Activated CD4-positive, alpha-beta T cell treated with anti-CD3 and anti-CD28 coated beads, Interleukin-2, Interleukin-6, amounts not matched to agents 100 ng/mL and 50 ng/mL, durations not matched to agents 16 hours and 8 hours (primary cell): Measurements from ENCODE around the gene PRSS1.
"Not testable (repeated sequence)": the region's sequence is repeated elsewhere in the genome, so short reads cannot be mapped to it uniquely, and the experiment has no call there.

Source experiments
- DNase-seq: peaks from one replicate; pipeline ENCODE4 v3.0.0-alpha.2; 2020

Gene PRSS1

DNA sequence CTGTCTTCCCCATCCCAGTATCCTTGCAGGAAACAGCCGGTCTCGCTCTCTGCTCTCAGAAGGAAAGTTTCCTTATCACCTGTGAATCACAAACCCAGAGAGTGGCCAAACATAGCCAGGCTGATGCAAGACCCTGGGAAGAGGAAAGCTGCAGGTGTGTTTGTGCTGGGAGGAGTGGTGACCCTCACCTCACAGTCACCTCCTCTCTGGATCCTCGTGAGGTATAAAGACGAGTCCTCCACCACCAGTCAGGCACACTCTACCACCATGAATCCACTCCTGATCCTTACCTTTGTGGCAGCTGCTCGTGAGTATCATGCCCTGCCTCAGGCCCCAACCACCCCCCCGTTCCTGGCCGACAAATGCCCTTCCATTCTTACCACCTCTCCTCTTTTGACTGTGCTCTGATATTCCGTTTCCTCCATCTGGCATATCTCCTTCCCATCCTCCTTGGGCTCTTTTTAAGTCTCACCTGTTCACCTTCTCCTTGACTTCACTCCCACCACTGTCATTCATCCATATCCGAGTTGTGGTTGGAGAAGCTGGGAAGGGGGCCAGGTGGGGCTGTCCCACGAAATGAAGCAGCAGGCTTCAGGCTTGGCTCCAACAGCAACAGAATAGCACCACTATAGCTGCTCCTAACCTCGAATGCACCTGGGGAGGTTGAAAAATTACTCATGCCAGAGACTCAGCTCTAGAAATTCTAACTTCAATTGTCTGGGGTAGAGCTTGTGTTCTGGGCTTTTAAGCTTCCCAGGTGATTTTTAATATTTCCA, at the start of gene PRSS1:
Gene PRSS1 (plus strand): TSS at position 255 of the 776 bp plus-strand sequence. CDS start 13 bp downstream, at position 268.
- no peak for DNase-seq

DNA sequence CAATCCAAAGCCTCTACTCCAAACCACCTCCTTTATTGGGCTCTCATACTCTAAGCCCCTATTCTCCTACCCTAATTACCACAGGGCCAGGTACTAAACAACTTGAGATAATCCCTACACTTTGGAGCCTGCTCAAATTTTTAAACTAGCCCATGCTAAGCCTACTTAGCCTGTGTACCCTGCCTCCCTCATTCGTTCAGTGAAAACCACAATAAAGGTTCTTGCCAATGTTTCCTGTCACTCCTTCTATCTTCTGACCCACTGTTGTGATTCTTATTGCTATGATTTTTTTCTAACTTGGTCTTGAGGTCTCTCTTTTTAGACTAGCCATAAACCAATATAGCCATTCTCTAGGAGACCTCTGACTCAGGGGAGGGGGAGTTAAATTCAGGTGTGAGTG, 48.3 kb upstream of the PRSS1 start:
- DNase-seq = not testable (repeated sequence)

DNA sequence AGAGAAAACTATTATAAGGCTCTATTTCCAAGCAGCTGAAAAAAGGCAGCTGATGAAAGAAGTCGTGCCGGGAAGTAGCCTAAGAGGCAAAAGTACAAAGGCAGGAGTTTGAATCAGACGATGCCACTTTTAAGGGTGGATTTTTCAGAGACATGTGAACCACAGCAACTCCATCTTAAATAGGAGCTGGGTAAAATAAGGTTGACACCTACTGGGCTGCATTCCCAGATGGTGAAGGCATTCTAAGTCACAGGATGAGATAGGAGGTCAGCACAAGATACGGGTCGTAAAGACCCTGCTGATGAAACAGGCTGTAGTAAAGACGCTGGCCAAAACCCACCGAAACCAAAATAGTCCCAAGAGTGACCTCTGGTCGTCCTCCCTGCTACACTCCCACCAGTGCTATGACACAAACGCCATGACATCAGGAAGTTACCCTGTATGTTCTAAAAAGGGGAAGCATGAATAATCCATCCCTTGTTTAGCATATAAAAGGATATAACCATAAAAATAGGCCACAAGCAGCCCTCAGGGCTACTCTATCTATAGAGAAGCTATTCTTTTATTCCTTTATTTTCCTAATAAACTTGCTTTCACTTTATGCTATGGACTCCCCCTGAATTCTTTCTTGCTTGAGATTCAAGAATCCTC, 45.5 kb upstream of the PRSS1 start:
- DNase-seq = no peak

DNA sequence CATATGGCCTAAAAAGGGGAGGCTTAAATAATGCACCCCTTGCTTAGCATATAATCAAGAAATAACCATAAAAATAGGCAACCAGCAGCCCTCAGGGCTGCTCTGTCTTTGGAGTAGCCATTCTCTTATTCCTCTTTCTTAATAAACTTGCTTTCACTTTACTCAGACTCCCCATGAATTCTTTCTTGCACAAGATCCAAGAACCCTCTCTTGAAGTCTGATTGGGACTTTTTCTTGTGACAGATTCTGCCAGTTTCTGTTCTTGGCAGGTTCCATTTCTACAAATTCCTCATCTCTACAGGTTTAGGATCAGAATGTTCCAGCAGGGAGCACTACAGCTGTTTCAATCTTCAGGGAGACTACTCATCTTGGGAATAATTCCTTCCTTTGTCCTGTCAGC, 40.5 kb upstream of the PRSS1 start:
- DNase-seq = not testable (repeated sequence)

DNA sequence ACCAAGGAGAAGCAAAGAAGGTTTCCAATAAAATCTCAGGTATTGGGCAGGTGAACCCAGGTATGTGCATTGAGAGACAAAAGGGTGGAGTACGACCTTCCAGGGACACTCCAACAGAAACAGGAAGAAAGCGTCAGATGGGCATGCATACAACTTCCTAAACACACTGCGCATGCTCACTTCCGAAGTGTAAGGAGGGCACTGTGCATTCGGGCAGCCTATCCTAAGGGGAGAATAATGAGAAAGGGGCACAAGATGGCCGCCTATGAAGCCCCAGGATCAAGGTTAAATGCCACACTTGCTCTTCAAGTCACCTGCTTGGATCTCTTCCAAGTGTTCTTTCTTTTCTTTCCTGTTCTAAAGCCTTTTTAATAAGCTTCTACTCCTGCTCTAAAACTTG, 39.4 kb upstream of the PRSS1 start:
- no peak for DNase-seq

DNA sequence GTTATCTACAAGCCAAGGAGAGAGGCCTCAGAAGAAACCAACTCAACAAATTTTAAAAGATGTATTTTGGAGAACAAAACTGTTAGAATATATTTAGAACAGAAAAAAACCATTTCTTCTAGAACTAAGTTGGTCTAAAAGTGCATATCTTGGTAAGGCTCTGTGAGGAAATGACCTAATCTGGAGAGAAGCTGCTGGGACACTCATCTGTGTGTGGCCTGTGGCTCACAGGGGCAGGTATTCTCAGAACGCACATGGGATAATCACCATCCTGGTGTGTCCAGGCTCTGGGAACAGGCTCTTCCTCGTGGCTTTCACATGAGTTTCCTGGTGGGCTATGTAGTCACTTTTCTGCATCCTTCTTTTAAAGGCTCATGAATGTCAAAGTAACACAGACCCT, 38.1 kb upstream of the PRSS1 start:
- no peak for DNase-seq

DNA sequence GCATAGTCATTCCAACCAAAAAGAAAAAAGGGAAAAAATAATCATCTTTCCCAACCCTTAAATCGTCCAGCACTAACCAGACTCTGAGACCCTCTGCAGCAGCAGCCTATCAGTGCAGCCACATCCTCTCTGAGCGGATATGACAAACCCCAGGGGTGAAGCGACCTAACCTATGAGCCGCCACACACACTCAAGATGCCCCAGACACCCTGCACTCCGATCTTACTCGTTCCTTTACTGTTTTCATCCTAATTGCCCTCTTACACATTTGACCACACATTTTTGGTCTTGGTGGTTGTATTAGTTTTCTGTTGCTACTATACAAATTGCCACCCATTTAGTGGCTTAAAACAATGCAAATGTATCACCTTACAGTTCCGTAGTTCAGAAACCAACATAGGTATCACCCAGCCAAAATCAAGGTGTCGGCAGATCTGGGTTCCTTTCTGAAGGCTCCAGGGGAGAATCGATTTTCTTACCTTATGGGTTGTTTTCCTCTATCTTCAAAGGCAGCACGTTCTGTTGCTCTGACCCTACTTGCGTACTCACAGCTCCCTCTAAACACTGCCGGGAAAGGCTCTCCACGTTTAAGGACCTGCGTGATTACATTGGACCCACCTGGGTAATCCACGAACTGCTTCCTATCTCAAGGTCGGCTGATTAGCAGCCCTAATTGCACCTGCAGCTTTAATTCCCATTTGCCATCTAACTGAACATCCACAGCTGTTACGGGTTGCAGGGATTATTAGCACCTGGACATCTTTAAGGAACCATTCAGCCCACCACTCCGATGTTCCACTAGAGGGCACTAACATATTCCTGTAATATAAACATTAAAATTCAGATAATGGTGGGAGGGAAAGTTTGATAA, 37.3 kb upstream of the PRSS1 start:
- DNase-seq = peak; percentile 50

DNA sequence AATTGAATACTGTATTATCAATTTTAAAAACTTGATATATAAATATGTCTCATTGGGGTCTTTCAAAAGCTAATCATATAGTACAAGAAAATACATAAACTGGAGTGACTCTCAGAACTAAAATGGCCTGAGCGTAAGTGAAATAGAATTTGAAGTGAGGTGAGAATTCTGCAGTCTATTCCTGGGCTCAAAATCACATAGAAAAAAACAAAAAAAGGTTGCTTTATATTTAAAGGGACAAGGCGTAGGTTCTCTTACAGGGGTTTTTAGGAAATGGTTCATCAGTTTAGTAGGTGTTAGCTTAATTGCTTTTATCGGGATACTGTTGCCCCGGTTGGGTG, 36.7 kb upstream of the PRSS1 start:
- DNase-seq = no peak

DNA sequence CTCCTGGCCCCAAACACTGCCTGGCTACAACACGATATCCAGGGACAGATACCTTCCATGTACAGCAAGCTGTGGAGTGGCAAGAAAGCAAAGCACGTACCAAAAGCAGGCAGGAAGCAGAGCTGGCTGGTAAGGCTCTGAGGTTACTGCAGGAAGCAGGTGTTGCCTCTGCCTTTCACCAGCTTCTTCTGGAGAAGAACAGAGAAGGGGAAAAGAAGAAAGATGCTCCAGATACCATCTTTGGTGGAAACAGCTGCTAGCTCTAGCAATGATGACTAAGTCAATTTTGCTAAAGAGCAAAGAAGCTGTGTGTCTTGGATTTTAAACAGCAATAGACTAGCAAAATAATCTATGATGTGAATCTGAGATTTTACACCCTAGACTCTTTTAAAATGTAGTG, 34.9 kb upstream of the PRSS1 start:
- DNase-seq = peak; percentile 46

DNA sequence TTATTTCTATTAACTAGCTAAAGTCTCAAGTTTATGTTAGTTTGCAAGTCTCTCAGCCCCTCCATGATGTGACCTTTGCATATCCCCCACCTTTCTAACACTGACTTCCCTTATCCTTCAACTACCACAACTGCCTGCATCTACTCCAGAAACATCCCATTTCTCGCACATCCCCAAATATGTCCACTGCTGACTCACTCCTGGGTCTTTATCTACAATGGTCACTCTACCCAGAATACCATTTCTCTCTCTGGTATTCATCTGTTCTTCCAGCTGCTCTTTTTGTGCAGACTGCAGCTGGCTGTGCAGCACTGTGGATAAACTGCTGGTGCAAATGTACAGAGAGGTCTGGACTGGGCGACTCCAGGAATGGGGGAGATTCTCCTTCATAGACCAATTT, 32.7 kb upstream of the PRSS1 start:
- DNase-seq = no peak

DNA sequence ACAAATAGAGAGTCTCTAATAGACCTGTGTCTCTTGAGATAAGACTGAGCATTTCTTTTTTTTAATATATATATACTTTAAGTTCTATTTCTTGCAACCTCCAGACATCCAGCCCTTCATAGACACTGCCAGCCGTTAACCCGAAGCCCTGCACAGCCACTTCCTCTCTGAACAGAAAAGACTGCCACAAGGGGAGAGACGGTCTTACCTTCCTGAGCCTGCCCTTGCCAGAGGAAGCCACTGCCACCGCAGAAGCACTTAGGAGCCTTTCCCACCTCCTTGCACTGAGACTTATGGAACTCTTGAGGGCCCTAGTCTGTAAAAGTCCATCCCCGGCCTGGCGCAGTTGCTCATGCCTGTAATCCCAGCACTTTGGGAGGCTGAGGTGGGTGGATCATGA, 31.8 kb upstream of the PRSS1 start:
- peak; percentile 31 for DNase-seq

DNA sequence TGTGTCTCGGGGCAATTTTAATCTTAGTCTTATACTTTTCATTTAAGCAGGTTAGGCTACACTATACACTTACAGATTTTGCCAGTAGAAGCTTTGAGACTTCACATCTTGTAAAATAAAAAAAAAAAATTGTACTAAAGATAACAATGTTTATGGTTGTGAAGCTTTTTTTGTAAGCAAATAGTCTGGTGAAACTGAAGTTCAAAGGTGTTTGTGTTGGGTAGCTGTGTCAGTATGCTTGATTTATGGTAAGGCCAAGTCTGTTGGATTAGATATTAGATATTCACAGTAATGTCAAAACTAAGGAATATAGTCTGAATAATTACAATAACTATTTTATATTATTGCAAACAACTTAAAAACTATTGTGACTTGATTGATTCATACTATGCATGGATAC, 31.0 kb upstream of the PRSS1 start:
- no peak for DNase-seq

DNA sequence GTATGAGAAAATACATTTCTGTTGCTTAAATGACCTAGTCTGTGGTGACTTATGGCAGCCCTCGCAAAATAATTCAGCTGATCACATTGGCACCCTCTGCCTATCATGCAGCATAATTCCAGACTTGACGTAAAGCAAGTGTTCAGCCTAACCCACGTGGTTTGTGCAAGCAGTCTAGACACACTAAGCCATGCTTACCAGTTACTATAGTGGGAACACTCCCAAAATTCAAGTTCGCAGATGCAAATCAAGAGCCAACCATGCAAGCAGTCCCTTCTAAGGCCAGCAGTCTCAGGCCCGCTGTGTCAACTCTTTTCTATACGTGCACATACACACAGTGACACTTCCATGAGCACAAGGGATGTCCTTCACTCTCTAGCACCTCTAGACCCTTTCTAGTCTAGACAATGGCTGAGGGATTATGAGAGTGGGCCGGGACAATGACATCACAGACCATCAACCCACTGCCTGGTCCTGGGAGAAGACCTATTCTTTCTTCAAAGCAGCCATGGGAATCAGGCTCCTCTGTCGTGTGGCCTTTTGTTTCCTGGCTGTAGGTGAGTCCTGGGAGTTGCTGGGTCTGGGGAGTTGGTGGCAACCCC, 29.0 kb upstream of the PRSS1 start:
- DNase-seq = no peak

DNA sequence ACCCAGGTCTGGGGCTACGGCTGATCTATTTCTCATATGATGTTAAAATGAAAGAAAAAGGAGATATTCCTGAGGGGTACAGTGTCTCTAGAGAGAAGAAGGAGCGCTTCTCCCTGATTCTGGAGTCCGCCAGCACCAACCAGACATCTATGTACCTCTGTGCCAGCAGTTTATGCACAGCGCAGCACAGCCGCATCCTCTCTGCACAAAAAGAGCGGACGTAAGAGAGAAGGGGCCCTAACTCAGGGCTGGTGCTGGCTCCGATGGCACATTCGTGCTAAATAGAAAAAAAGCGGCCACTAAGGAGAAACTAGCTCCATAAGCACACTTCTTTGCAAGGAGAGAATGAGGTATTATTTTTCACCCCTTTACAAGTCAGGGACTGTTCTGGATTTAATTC, 28.3 kb upstream of the PRSS1 start:
- DNase-seq = no peak

DNA sequence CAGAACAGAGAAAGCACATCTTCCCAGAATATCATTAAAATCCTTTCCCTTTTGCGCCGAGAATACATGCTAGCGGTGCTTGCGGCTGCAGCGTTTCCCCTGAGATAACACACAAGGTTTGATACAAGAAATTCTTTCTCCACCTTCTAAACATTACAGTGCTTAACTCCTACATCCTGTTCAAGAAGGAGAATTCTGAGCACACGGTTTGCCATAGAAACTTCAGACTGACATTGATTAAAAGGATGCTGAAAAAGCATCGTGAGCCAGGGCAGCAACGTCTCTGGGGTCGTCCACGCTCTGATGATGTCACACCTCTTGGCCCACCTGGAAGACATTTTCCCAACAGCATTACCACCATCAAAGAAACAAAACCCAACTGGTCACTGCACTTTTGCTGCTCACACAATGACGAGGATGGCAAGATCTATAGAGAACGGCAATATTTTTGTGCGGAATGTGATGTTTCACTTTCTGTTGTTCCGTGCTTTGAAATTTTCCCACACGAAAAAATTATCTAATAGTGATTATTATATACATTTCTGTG, 27.0 kb upstream of the PRSS1 start:
- no peak for DNase-seq

DNA sequence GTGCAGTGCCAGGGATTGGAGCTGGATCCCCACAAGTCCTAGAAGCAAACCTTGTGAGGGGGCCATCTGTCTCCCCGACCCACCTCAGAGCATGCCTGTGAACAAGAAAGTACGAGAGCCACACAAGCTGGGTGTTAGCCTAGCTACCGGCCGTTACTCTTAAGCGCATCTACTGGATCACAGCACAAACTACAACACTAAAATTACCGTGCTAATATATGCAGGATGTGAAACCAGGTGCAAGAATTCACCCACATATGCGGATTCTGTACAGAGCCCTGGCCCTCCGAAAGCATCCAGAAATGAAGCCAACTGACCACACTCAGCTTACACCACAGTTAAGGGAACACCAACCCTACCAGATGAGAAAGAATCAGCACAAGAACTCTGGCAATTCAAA, 16.0 kb upstream of the PRSS1 start:
- DNase-seq = no peak

DNA sequence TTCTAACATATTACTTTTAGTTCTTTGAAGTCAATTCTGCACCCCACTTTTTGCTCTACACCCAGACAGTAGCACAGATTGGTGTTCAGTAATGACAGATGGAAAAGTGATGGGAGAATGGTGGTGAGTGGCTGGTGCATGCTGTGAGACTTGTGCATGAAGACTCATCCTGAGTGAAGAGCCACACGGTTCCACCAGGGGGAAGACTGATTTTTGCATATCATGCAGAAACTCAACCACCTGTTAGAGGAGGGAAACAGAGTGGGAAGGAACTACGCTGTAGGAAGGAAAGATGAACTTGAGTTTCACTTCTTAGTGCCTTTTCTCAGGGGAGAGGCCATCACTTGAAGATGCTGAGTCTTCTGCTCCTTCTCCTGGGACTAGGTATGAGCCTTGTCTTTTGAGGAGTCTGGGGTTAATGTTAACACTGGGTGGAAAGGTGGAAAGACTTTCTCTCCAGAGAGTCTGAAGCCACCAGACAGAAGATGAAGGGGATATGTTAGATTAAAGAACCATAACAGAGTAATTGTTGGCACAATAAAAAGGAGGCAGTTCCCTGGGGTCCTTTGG, 9.3 kb upstream of the PRSS1 start:
- no peak for DNase-seq

DNA sequence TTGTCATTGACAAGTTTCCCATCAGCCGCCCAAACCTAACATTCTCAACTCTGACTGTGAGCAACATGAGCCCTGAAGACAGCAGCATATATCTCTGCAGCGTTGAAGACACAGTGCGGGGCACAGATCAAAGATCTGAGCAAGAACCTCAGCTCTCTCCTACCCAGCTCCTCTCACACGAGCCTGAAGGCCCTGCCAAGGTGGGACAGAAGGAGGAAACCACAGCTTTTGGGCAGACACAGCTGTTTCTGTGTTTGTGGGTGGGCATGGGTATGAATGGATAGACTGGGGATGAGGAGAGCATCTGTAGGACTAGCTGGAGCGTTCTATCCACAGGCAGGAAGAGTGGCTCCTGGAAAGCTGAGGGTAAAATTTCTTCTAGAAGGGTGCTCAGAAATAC, 8.5 kb upstream of the PRSS1 start:
- no peak for DNase-seq

DNA sequence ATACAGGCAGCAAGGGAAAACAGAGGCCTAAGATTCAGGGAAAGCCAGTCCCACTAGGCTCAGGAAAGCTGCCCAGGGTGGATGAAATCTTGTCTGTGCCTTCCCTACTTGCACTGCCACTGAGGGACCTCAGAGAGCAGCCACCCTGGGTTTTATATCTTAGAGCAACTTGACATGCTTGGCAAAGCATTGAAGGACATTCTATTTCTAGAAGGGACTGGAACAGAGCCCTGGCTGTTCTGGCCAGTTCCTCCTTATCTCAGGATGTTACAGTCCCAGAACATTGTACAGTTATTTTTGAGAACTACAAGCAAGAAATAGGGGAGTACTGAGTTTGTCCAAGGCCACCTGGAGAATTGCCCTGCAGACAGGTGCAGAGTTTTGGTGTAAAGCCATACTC, 7.3 kb upstream of the PRSS1 start:
- not testable (repeated sequence) for DNase-seq

DNA sequence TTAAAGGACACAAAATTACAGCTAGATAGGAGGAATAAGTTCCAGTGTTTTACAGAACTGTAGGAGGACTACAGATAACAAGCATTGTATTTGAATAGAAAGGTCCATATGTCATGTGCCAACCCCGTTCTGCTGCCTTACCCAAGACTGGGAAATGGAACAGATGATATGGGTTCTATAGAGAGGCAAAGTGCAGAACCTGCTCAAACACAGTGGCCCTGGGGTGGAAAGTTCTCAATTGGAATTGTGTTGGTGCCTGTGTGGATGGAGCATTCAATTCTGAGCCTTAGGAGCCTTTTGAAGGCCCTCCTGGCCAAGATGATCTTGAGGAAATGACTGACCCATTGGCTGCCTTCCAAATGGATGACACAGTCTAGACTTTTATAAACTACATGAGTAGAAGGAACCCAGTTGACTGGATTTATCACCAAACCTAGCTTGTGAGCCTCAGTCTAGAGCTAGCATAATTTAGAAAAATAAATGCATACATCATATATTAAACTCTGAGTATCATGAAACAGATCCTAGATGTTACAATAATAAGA, 4.1 kb upstream of the PRSS1 start:
- no peak for DNase-seq

DNA sequence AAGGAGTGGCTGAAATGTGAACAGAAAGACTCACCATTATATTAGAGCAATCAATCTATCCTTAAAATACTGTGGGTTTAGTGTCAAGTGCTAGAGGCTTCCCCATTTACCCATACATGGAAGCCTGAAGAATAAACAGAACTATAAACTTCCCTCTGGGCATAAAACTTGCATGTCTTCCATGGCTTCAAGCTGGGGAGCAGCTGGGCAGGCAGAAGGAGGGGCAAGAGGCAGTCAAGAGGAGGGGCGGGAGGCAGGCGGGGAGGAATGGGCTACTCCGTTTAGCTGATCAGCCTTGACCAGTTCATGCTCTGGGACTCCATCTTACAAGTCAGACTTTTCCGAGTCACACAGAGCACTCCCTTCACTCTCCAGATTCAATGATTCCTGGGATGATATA, 3.5 kb upstream of the PRSS1 start:
- no peak for DNase-seq

DNA sequence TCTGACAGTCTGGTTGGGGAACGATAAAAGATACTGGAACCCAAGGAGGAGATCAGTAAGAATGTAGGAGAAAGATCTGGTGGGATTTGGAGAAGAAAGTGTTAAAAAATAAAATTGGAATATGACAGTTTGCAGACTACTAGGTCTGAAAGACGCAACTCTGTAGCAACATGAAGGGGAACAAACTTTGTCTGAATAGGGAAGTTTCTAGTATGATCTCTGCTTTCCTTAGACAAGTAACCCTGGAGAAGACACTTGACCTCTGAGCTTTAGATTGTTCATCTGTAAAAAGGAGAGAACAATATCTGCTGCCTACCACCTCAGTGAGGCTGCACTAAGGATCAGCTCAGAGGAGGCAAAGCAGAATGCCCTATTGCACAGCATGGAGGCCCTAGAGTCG, 3.0 kb upstream of the PRSS1 start:
- DNase-seq = no peak

DNA sequence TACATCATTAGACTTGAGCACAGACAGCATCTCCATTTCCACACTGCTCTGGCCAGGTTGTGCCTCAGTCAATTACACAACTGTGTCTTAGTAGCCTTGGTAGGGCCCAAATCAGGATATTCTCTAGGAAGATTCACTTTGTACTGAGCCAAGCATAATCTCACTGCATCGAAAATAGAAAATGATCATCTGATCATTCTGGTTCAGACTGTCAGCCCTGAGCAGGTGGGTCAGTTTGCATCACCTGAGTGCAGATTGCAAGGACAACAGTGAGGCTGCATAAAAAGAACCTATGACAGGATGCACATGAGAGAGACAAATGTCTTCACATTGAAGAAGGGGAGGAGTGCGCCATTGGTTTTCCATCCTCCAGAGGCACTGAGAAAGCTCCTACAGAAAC, 862 bp upstream of the PRSS1 start:
- DNase-seq = not testable (repeated sequence)
